Fibroblast of the aortic adventitia (primary cell): ENCODE data around the gene FOXS1. TPM values are rescaled to one million over a fixed set of nuclear protein-coding genes. Genes with fewer than 3 reads are reported as not detected.

Source experiments
- DNase-seq: peaks from one replicate; pipeline ENCODE4 v3.0.0-alpha.2; 2010; ENCODE audit warnings: low read depth
- H3K4me3 ChIP-seq: 2 replicates; pipeline ENCODE4 v1.5.1; 2011; ENCODE audit warnings: low read depth, mild to moderate bottlenecking, control low read depth, low read length, moderate library complexity
- total RNA-seq: library from RNA; depleted of rRNA; stranded (reverse); fragments of >200 nt; gene quantifications from 2 replicates; pipeline ENCODE4 v1.2.3, GENCODE V29; 2012; ENCODE audit warnings: low replicate concordance
- TF ChIP-seq, protein P1 (sequence below): IDR thresholded peaks from 2 replicates; pipeline ENCODE4 v1.5.1; 2011; ENCODE audit warnings: mild to moderate bottlenecking, low read length, control low read depth, inconsistent platforms; ENCODE audit not compliant: insufficient read depth

Gene FOXS1
- total RNA-seq, 1 donor, result 2.3 TPM

DNA sequence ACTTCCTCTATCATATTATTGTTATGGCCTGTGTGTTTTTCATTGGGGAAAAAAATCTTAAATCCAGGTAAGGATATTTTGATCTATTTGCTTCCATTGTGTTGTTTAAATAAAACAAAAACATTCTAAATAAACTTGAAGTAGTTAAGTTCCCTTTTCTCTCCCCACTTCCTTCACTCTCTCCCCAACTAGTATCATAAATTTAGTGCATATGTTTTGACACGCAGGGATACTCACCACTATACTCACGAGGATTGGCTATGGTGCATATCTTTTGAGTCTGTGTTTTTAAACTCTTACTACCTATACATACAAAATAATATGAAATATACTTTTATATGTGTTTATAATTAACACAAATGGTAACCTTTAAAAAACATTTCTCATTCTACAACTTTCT lies 30.3 kb upstream of the FOXS1 start:
- H3K4me3 ChIP-seq, result no peak overlapping the region
- TF ChIP-seq, protein P1, sequence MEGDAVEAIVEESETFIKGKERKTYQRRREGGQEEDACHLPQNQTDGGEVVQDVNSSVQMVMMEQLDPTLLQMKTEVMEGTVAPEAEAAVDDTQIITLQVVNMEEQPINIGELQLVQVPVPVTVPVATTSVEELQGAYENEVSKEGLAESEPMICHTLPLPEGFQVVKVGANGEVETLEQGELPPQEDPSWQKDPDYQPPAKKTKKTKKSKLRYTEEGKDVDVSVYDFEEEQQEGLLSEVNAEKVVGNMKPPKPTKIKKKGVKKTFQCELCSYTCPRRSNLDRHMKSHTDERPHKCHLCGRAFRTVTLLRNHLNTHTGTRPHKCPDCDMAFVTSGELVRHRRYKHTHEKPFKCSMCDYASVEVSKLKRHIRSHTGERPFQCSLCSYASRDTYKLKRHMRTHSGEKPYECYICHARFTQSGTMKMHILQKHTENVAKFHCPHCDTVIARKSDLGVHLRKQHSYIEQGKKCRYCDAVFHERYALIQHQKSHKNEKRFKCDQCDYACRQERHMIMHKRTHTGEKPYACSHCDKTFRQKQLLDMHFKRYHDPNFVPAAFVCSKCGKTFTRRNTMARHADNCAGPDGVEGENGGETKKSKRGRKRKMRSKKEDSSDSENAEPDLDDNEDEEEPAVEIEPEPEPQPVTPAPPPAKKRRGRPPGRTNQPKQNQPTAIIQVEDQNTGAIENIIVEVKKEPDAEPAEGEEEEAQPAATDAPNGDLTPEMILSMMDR, result no peak
- DNase-seq, result no peak

DNA sequence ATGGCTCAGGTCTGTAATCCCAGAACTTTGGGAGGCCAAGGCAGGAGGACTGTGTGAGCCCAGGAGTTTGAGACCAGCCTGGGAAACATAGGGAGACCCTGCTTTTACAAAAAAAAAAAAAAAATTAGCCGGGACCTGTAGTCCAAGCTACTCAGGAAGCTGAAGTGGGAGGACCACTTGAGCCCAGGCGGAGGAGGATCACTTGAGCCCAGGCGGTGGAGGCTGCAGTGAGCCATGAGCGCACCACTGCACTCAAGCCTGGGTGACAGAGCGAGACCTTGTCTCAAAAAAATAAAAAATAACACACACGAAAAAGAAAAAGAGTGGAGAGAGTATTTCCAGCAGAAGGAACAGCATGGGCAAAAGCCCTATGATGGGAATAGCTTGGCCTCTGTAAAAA lies 27.0 kb upstream of the FOXS1 start:
- DNase-seq, result no peak
- H3K4me3 ChIP-seq, result no peak overlapping the region
- TF ChIP-seq, protein P1, result no peak

DNA sequence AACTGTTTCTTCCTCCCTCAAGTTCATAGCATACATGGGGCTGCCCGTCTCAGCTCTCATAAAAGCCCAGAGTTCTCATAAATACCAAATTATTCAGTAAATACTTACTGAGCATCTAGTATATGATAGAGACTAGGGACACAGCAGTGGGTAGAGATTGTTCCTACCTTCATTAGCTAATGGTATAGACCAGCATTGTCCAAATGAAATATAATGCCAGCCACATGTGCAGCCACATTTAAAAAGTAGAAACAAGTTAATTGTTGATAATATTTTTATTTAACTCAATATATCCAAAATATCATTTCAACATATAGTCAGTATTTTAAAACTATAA lies 26.2 kb upstream of the FOXS1 start:
- no peak overlapping the region for H3K4me3 ChIP-seq
- TF ChIP-seq, protein P1, result no peak
- DNase-seq, result no peak

DNA sequence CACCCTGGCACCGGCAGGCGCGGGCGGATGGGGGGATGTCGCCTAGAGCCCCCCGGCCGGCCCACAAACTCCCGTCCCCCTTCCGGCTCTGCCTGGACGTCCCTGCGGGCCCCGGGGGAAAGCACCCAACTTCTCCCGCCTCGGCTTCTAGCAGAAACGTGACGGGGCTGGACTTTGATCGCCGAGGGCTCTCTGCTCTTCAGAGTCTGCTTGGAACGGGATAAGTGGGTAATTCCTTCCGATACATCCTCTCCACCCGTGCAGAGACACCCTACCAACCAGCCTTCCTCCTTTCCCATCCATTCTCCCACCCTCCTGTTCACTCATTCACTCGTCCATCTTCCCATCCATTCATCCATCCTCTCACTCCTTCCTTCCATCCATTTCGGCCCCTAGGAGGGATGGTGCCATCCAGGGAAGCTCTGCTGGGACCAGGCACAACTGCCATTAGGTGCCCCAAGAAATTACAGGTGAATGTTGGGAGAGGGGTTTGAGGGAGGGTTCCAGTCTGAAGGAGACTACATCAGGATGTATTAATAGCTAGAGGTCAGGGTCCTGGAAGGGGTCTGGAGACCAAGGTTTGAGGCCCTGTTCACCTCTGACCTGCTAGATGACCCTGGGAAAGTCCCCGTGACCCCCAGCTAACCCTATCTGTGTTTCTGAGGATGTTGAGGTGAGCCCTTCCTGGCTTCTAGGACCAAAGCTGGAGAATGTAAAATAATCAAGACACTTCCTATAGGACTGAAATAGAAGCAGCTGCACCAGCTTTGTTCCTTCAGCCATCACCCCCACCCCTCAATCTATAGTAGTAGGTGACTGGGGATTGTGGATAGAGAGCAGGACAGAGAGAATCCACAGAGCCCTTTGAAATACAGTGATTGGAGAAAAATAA lies 25.6 kb upstream of the FOXS1 start:
- TF ChIP-seq, protein P1, result no peak
- peak overlapping the region; percentile 5 for H3K4me3 ChIP-seq
- no peak for DNase-seq

DNA sequence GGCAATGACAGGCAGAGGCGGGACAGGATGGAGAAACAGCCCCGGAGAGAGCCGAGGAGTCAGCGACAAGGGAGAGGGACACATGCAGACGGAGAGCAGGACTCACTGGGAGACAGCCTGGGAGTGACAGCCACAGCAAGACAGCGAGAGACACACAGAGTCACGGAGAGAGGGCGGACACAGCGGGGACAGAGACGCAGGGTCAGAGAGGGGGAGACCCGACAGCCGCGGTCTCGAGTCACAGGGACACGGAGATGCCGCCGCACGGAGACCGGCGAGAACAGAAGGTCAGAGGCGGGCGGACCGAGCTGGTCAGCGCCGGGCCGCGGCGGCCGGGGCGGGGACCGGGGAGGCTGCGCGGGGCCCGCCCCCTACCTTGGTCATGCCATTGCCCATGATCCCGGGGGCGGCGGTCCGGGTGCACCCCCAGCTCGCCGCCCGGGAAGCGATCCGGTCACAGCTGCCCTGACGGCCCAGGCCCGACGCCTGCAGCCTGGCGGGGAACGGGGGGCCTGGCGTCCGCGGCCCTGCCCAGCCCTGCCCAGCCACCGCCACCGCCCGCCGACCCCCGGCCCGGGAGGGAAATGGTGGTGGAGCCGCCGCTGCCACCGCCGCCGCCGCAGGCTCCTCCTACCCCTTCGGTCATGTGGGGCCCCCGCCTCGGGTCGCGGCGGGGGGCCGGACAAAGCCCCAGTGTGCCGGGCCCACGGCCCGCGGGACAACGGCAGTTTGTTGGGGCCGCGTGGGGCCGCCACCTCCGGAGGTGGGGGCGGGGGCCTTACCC lies 24.7 kb upstream of the FOXS1 start, which contains the start of the genes DUSP15 and TTLL9:
Gene DUSP15 (minus strand): TSS at position 586 of the 784 bp plus-strand sequence. CDS start 190 bp downstream, at position 396.
Gene TTLL9 (plus strand): TSS at position 693 of the 784 bp plus-strand sequence. CDS start 493 bp downstream, outside the sequence.
- DNase-seq, result no peak
- TF ChIP-seq, protein P1, result no peak
- peak within 1 kb of the TSS; percentile 52 for H3K4me3 ChIP-seq

DNA sequence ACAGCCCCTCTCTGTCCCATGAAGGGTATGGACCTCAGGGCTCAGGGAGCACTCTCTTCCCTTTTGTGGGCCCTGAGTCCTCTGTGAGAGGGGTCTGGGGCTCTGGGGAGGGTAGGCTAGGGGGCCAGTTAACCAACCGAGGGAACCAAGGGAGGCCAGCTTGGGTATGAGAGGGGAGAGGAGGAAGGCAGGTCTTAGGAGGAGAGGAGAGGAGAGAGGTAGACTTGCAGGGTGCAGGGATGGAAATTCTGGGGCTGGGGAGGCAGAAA lies 24.2 kb upstream of the FOXS1 start:
- TF ChIP-seq, protein P1, result no peak
- DNase-seq, result no peak
- H3K4me3 ChIP-seq, result peak overlapping the region; percentile 52
